Astrocyte (in vitro differentiated cells and primary cell): ENCODE results near the gene PIGL.

Experiments used
- CTCF ChIP-seq: IDR thresholded peaks from 2 replicates; pipeline ENCODE4 v1.5.1; 2011; ENCODE audit warnings: low read depth, mild to moderate bottlenecking, inconsistent platforms, low read length, moderate library complexity; ENCODE audit not compliant: insufficient read depth
- EZH2 ChIP-seq: IDR thresholded peaks from 2 replicates; pipeline ENCODE4 v1.6.1; 2012; ENCODE audit warnings: mild to moderate bottlenecking, low read length, inconsistent platforms; ENCODE audit not compliant: insufficient read depth

GRCh38 chr17:16269658-16270057 is 52.6 kb downstream of the PIGL start:
- TF ChIP-seq CTCF (no peak), EZH2 (no peak)
